SJCRH30 (cell line): ENCODE results near the gene STX18. TPM values are rescaled to one million over a fixed set of nuclear protein-coding genes. Genes with fewer than 3 reads are reported as not detected.
A peak's percentile ranks its signal among the peaks of the same experiment; 100 is the strongest.

ENCODE experiments used
- DNase-seq, 2 experiments: peaks; one replicate each; pipeline ENCODE4 v3.0.0-alpha.2; 2015 to 2020
- H3K27ac ChIP-seq: fragments of 250-450 bp; sonication (Bioruptor Pico); 2 replicates; pipeline ENCODE4 v1.5.1; 2020; ENCODE audit warnings: mild to moderate bottlenecking, moderate library complexity
- H3K27me3 ChIP-seq: fragments of 250-450 bp; sonication (Bioruptor Pico); 2 replicates; pipeline ENCODE4 v1.5.1; 2020; ENCODE audit warnings: mild to moderate bottlenecking, moderate library complexity
- H3K36me3 ChIP-seq: fragments of 250-450 bp; sonication (Bioruptor Pico); 2 replicates; pipeline ENCODE4 v1.5.1; 2020; ENCODE audit warnings: mild to moderate bottlenecking, moderate library complexity
- H3K4me1 ChIP-seq: fragments of 250-450 bp; sonication (Bioruptor Pico); 2 replicates; pipeline ENCODE4 v1.5.1; 2020; ENCODE audit warnings: mild to moderate bottlenecking, moderate library complexity
- H3K4me3 ChIP-seq: fragments of 250-450 bp; sonication (Bioruptor Pico); 2 replicates; pipeline ENCODE4 v1.5.1; 2020; ENCODE audit warnings: mild to moderate bottlenecking, moderate library complexity
- H3K9me3 ChIP-seq: fragments of 250-450 bp; sonication (Bioruptor Pico); replicated peaks from 2 replicates; pipeline ENCODE4 v1.5.1; 2020; ENCODE audit warnings: mild to moderate bottlenecking, moderate library complexity
- total RNA-seq: library from RNA; depleted of rRNA; stranded (reverse); fragments of >200 nt; shearing (Covaris generic); gene quantifications from 2 replicates; pipeline ENCODE4 v1.2.3, GENCODE V29; 2014

STX18 gene
- total RNA-seq, 1 experiment from 2014 or later, result 29.3 TPM

DNA sequence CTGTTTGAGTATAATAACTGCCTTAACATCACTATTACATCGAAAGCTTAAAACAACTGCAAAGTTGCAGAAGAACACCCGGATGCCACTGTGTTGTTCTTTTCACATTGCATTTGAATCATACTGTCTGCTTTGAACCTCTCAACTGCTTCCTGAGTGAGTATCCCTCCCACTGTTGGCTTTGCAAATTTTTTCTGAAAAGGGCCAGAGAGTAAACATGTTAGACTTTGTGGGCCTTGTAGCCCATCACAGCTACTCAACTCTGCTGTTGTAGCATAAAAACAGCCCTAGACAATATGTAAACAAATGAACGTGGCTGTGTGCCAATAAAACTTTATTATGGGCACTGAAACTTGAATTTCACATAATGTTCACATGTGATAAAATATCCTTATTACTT is 78.9 kb downstream of the STX18 start:
- peak in 1 of 2 experiments; percentile 5 for DNase-seq
- H3K4me3 ChIP-seq, result no peak overlapping the region
- no peaks in the 10 kb centered on the region for H3K9me3 ChIP-seq
- no peaks in the 10 kb centered on the region for H3K27me3 ChIP-seq
- peaks cover 21% of the 10 kb centered on the region for H3K4me1 ChIP-seq
- peaks cover 16% of the 10 kb centered on the region for H3K36me3 ChIP-seq
- H3K27ac ChIP-seq, result peak overlapping the region; percentile 87; the same call in 1 of the 2 replicates

DNA sequence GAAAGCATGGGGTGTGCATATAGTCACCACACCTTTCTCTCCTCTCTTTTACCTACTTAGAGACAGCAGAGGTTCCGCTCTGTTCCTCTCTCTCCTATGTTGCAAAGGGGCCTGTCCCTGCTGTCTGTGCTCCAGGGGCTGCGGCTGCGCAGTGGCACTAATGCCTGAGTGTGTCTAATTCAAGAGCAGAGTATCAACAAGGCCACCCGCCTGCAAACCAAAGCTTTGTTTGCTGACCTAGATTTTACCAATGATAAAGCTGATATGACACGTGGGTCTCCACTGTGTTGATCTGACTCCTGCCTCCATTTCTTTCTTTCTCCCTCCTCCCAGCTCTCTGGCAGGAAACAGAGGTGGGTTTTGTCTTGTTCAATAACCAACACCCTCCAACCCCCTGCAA is 80.0 kb downstream of the STX18 start:
- H3K9me3 ChIP-seq, result no peaks in the 10 kb centered on the region
- no peak overlapping the region; the same call in 1 of the 2 replicates for H3K4me3 ChIP-seq
- H3K27me3 ChIP-seq, result no peaks in the 10 kb centered on the region
- DNase-seq, result peak; percentile 89 to 91
- peaks cover 21% of the 10 kb centered on the region for H3K4me1 ChIP-seq
- H3K36me3 ChIP-seq, result peaks cover 11% of the 10 kb centered on the region
- H3K27ac ChIP-seq, result peak overlapping the region; percentile 87

DNA sequence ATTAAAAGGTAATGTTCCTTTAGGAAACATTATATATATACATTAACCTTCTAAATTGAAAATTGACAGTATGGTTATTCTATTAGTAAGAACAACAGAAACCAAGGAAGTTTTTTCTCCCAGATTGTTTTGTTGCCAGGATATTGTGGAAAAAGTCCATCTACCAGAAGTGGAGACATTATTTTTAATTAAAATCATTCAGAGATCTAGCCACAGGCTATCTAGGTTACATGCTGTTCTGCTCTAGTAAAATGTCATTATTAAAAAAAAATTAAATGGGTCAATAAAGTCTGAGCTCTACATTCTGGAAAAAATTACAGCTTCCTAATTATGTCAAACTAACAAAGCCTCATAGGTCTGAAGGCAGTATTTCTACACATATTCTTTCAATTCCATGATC is 80.7 kb downstream of the STX18 start:
- Histone ChIP-seq H3K36me3 (peaks cover 10% of the 10 kb centered on the region), H3K27me3 (no peaks in the 10 kb centered on the region), H3K27ac (peak overlapping the region; percentile 87), H3K4me3 (no peak overlapping the region), H3K4me1 (peaks cover 21% of the 10 kb centered on the region), H3K9me3 (no peaks in the 10 kb centered on the region)
- DNase-seq, result no peak

DNA sequence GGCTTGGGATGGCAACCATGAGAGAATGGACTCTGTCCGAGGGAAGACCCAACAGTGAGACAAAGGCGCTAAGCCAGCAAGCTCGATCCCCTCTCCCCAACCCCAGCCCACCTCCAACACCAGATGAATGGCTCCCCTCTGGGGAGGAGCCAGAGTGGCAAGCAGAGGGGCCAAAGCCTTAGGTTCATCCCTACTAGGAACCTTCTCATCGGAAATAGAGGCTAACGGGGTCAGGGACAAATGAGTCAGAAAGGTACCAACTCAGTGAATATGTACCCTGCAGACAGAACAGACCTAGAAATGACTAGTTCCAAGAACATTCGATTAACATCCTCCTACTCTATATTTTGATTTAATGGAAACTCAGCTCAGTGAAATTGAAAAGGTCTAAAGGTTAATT is 81.1 kb downstream of the STX18 start:
- Histone ChIP-seq H3K4me3 (no peak overlapping the region), H3K4me1 (peaks cover 21% of the 10 kb centered on the region), H3K27me3 (no peaks in the 10 kb centered on the region), H3K27ac (no peak overlapping the region; the same call in 1 of the 2 replicates), H3K9me3 (no peaks in the 10 kb centered on the region), H3K36me3 (peaks cover 6% of the 10 kb centered on the region)
- DNase-seq, result no peak

DNA sequence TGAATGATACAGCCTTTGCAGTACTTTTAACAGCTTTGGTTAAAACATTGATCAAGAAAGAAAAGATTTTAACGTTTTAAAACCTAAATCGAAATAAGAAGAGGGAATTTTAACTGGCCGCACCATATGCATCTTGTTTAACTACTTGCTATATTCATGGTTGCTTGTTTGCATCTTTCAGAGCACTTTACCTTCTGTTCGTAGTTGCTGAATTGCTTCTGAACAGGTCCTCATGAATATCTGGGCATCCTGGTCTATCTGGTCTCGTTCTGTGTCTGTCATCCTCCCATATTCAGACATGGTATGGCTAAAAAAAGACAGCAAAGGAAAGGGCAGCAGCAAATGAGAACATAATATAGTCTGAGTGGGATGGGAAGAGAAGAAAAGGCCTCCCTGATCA is 82.7 kb downstream of the STX18 start:
- Histone ChIP-seq H3K27ac (no peak overlapping the region), H3K27me3 (no peaks in the 10 kb centered on the region), H3K4me1 (peaks cover 21% of the 10 kb centered on the region), H3K9me3 (no peaks in the 10 kb centered on the region), H3K36me3 (0 out of 2 replicates have a peak, but pooled peaks cover 3% of the 10 kb centered on the region), H3K4me3 (no peak overlapping the region)
- DNase-seq, result no peak

GRCh38 chr4:4457803-4458553 is 83.9 kb downstream of the STX18 start:
- no peak for DNase-seq
- H3K27ac ChIP-seq, result no peak overlapping the region
- H3K27me3 ChIP-seq, result no peaks in the 10 kb centered on the region
- H3K36me3 ChIP-seq, result peaks cover 7% of the 10 kb centered on the region; the same call in 1 of the 2 replicates
- peaks cover 19% of the 10 kb centered on the region for H3K4me1 ChIP-seq
- H3K9me3 ChIP-seq, result no peaks in the 10 kb centered on the region
- H3K4me3 ChIP-seq, result no peak overlapping the region

DNA sequence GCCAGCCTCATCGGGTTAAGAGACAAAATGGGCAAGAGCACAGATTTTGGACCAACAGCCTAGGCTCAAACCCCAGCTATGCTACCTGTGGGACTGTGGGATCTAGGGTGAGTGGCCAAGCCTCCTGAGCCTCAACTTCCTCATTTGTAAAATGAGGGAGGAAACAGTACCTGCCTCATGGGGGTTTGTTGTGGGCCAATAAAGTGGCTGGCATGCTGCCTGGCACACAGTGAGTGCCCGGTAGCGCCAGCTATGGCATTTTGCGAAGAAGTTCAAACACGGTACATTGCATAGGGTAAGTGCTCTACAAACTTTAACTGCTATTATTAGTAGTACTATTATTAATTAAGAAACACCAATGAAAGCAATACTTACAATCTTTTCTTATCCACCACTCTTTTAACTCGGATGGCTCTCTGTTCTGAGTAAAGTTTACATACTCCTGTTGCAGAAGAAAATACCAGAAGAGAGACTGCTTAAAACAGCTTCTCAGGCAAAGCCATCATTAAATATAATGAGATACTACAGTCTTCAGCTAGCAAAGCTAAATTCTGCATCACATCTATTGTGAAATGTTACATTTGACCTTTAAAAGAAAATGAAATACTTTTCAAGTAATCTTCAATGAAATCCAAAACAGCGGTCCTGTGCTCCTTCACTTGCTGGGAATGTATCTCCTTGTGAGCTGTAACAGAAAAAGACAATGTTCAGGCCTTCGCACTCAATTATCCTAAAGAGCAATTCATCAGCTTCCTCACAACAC is 84.9 kb downstream of the STX18 start:
- H3K27me3 ChIP-seq, result no peaks in the 10 kb centered on the region
- peaks cover 9% of the 10 kb centered on the region for H3K4me1 ChIP-seq
- no peak overlapping the region for H3K4me3 ChIP-seq
- no peak for DNase-seq
- no peak overlapping the region for H3K27ac ChIP-seq
- peaks cover 7% of the 10 kb centered on the region; the same call in 1 of the 2 replicates for H3K36me3 ChIP-seq
- no peaks in the 10 kb centered on the region for H3K9me3 ChIP-seq

GRCh38 chr4:4456351-4456750 is 85.5 kb downstream of the STX18 start:
- H3K4me3 ChIP-seq, result no peak overlapping the region
- H3K27me3 ChIP-seq, result no peaks in the 10 kb centered on the region
- no peaks in the 10 kb centered on the region for H3K9me3 ChIP-seq
- peaks cover 7% of the 10 kb centered on the region; the same call in 1 of the 2 replicates for H3K36me3 ChIP-seq
- H3K27ac ChIP-seq, result no peak overlapping the region
- peaks cover 3% of the 10 kb centered on the region; the same call in 1 of the 2 replicates for H3K4me1 ChIP-seq
- DNase-seq, result no peak

DNA sequence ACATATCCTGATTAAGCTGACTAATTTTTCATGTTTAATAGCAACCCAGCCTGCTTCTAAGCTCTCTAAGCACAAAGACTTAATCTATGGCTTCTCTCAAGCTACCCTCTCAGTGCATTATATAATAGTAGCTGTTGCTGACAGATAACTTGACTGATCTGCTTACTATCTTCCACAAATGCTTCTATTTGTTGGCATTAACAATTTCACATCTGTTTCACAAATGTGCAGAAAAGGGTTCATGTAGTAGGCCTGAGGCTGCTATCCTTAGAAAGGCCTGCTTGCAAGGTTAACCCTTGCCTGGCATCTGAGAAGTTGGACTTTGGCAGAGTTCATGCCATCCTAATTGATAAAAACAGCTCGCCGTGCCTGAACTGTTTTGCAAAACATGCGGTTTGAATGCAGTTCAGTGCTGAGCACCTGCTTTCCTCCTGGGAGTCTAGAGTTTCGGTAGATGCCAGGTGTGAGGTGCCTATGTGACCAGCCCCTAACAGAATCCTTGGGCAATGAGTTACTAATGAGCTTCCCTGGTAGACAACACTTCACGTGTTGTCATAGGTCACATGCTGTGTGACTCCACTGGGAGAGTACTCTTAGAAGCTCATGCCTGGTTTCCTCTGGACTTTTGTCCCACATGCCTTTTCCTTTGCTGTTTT is 86.5 kb downstream of the STX18 start:
- Histone ChIP-seq H3K9me3 (no peaks in the 10 kb centered on the region), H3K27me3 (no peaks in the 10 kb centered on the region), H3K36me3 (peaks cover 7% of the 10 kb centered on the region; the same call in 1 of the 2 replicates), H3K27ac (no peak overlapping the region), H3K4me3 (no peak overlapping the region), H3K4me1 (no peaks in the 10 kb centered on the region)
- DNase-seq, result no peak

DNA sequence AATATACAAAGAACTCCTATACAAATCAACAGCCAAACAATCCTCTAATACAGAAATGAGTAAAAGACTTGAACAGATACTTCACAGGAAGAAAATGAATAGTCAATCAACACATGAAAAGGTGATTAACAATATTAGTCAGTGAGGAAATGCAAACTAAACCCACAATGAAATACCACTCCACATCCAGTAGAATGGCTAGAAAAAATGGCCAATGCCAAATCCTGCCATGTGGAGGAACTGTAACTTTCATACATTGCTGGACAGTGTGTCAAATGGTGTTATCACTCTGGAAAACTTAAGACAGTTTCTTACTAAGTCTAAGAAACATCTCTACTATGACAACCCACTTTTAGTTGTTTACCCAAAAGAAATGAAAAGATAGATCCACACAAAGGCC is 95.4 kb downstream of the STX18 start:
- no peak overlapping the region for H3K27ac ChIP-seq
- H3K27me3 ChIP-seq, result no peaks in the 10 kb centered on the region
- 0 out of 2 replicates have a peak, but pooled peaks cover 2% of the 10 kb centered on the region for H3K36me3 ChIP-seq
- no peaks in the 10 kb centered on the region for H3K9me3 ChIP-seq
- H3K4me1 ChIP-seq, result no peaks in the 10 kb centered on the region
- no peak overlapping the region for H3K4me3 ChIP-seq
- DNase-seq, result no peak

- Histone ChIP-seq H3K9me3 (no peaks in the 10 kb centered on the region), H3K4me1 (peaks cover 7% of the 10 kb centered on the region; the same call in 1 of the 2 replicates), H3K36me3 (0 out of 2 replicates have a peak, but pooled peaks cover 2% of the 10 kb centered on the region), H3K4me3 (no peak overlapping the region), H3K27me3 (no peaks in the 10 kb centered on the region), H3K27ac (no peak overlapping the region)
- DNase-seq, result no peak
Measured at GRCh38 chr4:4443821-4444220, 98.0 kb downstream of the STX18 start.

- H3K27ac ChIP-seq, result no peak overlapping the region
- DNase-seq, result no peak
- no peaks in the 10 kb centered on the region for H3K36me3 ChIP-seq
- no peaks in the 10 kb centered on the region for H3K27me3 ChIP-seq
- H3K4me1 ChIP-seq, result peaks cover 7% of the 10 kb centered on the region; the same call in 1 of the 2 replicates
- no peak overlapping the region for H3K4me3 ChIP-seq
- no peaks in the 10 kb centered on the region for H3K9me3 ChIP-seq
Measured at GRCh38 chr4:4440333-4441061, 101.4 kb downstream of the STX18 start.

DNA sequence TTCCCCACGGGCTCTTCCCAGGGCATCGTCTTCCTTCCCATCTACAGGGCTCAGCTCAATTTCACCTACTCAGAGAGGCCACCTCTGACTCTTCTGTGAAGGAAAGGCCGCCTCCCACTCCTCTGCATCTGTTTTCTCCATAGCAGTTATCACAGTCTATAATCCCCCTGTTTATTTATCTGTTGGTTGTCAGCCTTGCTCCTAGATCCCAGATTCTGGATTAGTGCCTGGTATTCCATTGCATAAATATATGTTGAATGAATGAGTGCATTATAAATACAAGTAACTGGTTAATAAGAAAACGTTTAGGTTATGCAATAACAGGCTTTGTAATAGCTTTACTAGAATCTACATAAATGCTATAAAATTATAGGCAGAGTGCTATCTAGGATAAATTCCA is 102.1 kb downstream of the STX18 start:
- no peaks in the 10 kb centered on the region for H3K27me3 ChIP-seq
- no peak overlapping the region for H3K27ac ChIP-seq
- peaks cover 7% of the 10 kb centered on the region; the same call in 1 of the 2 replicates for H3K4me1 ChIP-seq
- H3K36me3 ChIP-seq, result no peaks in the 10 kb centered on the region
- H3K9me3 ChIP-seq, result no peaks in the 10 kb centered on the region
- peak; percentile 34 to 62 for DNase-seq
- no peak overlapping the region for H3K4me3 ChIP-seq

DNA sequence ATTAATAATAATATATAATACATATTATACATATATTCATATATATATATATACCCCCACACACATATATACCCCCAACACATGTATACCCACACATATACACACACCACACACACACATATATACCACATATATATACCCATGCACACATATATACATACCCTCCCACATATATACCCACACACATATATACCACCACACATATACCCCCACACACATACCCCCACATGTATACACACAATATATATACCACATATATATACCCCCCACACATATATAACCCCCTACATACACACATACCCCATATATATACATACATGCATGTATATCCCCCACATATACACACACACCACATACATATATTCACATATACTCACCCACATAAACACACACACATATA is 103.0 kb downstream of the STX18 start:
- no peak overlapping the region for H3K4me3 ChIP-seq
- DNase-seq, result no peak
- H3K9me3 ChIP-seq, result no peaks in the 10 kb centered on the region
- peaks cover 7% of the 10 kb centered on the region; the same call in 1 of the 2 replicates for H3K4me1 ChIP-seq
- H3K36me3 ChIP-seq, result no peaks in the 10 kb centered on the region
- no peaks in the 10 kb centered on the region for H3K27me3 ChIP-seq
- H3K27ac ChIP-seq, result no peak overlapping the region
